ENCODE results near the gene ATP6V0C. TPM values are rescaled to one million over a fixed set of nuclear protein-coding genes. Genes with fewer than 3 reads are reported as not detected.
A peak's percentile ranks its signal among the peaks of the same experiment; 100 is the strongest.

ATP6V0C gene
- polyA plus RNA-seq, 1 donor (not counting 4 experiments of a cell fraction or from before 2014, with no cell fraction given) = 11.4 TPM

DNA sequence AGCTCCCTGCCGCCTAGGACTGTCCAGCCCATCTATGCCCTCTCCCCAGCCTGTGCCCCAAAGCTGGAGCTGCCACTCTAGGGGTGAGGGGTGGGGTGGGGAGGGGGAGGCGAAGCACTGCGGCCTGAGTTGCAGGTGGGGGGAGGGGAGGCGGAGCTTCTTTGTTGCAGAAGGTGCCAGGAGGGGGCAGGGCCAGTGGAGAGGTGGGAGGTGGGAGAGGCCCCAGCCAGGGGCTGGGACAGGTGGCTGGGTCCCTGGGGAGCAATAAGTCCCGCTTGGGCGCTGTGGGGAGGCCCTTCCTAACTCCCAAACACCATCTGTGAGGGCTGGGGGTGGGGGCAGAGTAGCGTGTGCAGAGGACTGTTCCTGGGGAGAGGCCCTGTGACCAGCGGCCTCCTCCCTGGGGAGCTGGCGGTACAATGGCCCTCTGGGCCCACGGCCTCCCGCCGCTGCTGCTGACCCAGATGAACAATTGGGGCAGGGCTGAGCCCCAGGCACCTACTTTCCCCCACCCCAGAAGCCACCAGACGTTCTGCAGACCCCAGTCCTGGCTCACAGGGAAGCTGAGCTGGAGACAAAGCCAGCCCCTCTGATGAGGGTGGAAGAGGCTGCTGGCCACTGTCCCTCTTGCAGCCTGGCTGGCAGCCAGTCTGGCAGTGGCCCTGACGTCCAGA, 44.9 kb upstream of the ATP6V0C start:
- dilution Hi-C loops (cut with MboI; ENCODE audit: extremely low pct_ligation_motif_present, low sequenced_read_pairs) = no loop called here
- H3K4me3 ChIP-seq (ENCODE audit: control insufficient read depth in 2 of 3, extremely low read depth in 1 of 3, insufficient read depth in 2 of 3, low read depth in 1 of 3, low read length in 3 of 3) = peak overlapping the region in 1 of 3 experiments; percentile 59
- no peak overlapping the region for H3K27ac ChIP-seq (ENCODE audit: control insufficient read depth, insufficient read depth, low read length)
- no peaks in the 10 kb centered on the region for H3K9me3 ChIP-seq (ENCODE audit: control insufficient read depth, low read depth, low read length)
- H3K9me1 ChIP-seq (ENCODE audit: control insufficient read depth, extremely low read depth, insufficient read depth, low read length) = no peaks in the 10 kb centered on the region
- H3K27me3 ChIP-seq (ENCODE audit: control insufficient read depth, extremely low read depth, insufficient read depth, low read length) = peaks cover 28% of the 10 kb centered on the region
- FAIRE-seq (no peak), DNase-seq (ENCODE audit: low read depth, low spot score) (no peak)
- no peak overlapping the region for H3K9ac ChIP-seq (ENCODE audit: control insufficient read depth, extremely low read depth, insufficient read depth, low read length)
- H3K36me3 ChIP-seq (ENCODE audit: control insufficient read depth in 2 of 2, extremely low read depth in 1 of 2, insufficient read depth in 2 of 2, low read length in 2 of 2) = no peaks in the 10 kb centered on the region
- H3K79me2 ChIP-seq (ENCODE audit: control insufficient read depth, insufficient read depth, low read length) = no peaks in the 10 kb centered on the region
- H3K4me1 ChIP-seq (ENCODE audit: control insufficient read depth, extremely low read depth, insufficient read depth, low read length) = peaks cover 11% of the 10 kb centered on the region
- H4K20me1 ChIP-seq (ENCODE audit: control insufficient read depth, extremely low read depth, insufficient read depth, low read length) = peaks cover 3% of the 10 kb centered on the region
- no peak for TF ChIP-seq EZH2 (IDR thresholded peaks at IDR 0.05; ENCODE audit: low read length)
- TF ChIP-seq, protein P1, sequence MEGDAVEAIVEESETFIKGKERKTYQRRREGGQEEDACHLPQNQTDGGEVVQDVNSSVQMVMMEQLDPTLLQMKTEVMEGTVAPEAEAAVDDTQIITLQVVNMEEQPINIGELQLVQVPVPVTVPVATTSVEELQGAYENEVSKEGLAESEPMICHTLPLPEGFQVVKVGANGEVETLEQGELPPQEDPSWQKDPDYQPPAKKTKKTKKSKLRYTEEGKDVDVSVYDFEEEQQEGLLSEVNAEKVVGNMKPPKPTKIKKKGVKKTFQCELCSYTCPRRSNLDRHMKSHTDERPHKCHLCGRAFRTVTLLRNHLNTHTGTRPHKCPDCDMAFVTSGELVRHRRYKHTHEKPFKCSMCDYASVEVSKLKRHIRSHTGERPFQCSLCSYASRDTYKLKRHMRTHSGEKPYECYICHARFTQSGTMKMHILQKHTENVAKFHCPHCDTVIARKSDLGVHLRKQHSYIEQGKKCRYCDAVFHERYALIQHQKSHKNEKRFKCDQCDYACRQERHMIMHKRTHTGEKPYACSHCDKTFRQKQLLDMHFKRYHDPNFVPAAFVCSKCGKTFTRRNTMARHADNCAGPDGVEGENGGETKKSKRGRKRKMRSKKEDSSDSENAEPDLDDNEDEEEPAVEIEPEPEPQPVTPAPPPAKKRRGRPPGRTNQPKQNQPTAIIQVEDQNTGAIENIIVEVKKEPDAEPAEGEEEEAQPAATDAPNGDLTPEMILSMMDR (optimal IDR thresholded peaks at IDR 0.05 in 1 of 3, IDR thresholded peaks at IDR 0.05 in 1 of 3, conservative IDR thresholded peaks at IDR 0.05 in 1 of 3; ENCODE audit: extremely low read depth in 1 of 3, insufficient read depth in 2 of 3, low read length in 3 of 3) = no peak
- peak overlapping the region; percentile 90 for H3K4me2 ChIP-seq (ENCODE audit: control insufficient read depth, extremely low read depth, insufficient read depth, low read depth, low read length)
- H2AFZ ChIP-seq (ENCODE audit: control insufficient read depth, low read length) = no peak overlapping the region

DNA sequence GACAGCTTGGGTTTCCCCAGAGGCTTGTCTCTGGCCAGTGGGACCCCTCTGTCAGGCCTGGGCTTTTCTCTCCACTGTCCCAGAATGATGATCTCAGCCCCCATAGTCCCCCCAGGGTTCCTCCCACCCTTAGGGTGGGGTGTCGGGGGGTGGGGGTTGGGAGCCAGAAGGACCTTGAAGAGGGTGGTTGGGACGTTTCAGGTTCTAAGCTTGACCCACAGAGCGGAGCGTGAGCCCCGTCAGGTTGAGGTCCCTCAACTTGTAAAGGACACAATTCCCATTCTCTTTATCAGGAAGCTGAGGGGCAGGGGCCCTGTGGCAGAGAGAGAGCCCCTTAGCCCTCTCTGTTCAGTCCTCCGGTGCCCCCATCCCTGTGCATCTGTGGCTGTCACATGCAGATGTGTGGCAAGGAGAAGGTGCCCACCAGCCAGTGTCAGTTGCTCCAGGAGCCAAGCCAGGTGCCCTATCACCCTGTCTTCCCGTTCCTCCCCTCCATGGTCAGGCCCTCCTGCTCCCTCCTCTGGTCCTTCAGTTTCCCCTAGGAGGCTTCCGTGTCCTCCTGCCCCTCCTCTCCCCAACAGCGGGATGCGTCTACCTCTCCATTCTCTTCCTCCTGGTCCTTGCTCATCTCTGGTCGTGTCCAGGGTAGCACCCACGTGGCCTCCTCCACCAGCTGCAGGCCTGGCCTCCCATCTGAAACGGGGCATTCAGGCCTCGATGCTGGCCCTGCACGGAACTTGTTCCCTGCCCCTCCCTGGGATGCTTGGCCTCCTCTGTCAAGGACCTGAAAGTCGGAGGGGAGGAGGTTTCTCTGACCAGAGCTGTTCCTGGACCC, 44.1 kb upstream of the ATP6V0C start:
- TF ChIP-seq EZH2 (IDR thresholded peaks at IDR 0.05; ENCODE audit: low read length) = no peak
- TF ChIP-seq, protein P1 (optimal IDR thresholded peaks at IDR 0.05 in 1 of 3, IDR thresholded peaks at IDR 0.05 in 1 of 3, conservative IDR thresholded peaks at IDR 0.05 in 1 of 3; ENCODE audit: extremely low read depth in 1 of 3, insufficient read depth in 2 of 3, low read length in 3 of 3) = no peak
- H3K27me3 ChIP-seq (ENCODE audit: control insufficient read depth, extremely low read depth, insufficient read depth, low read length) = peaks cover 28% of the 10 kb centered on the region
- H3K79me2 ChIP-seq (ENCODE audit: control insufficient read depth, insufficient read depth, low read length) = no peaks in the 10 kb centered on the region
- H3K36me3 ChIP-seq (ENCODE audit: control insufficient read depth in 2 of 2, extremely low read depth in 1 of 2, insufficient read depth in 2 of 2, low read length in 2 of 2) = no peaks in the 10 kb centered on the region
- FAIRE-seq (no peak), DNase-seq (ENCODE audit: low read depth, low spot score) (no peak)
- H3K9me3 ChIP-seq (ENCODE audit: control insufficient read depth, low read depth, low read length) = no peaks in the 10 kb centered on the region
- H3K4me1 ChIP-seq (ENCODE audit: control insufficient read depth, extremely low read depth, insufficient read depth, low read length) = peaks cover 11% of the 10 kb centered on the region
- H3K9ac ChIP-seq (ENCODE audit: control insufficient read depth, extremely low read depth, insufficient read depth, low read length) = no peak overlapping the region
- no peaks in the 10 kb centered on the region for H3K9me1 ChIP-seq (ENCODE audit: control insufficient read depth, extremely low read depth, insufficient read depth, low read length)
- no peak overlapping the region for H3K27ac ChIP-seq (ENCODE audit: control insufficient read depth, insufficient read depth, low read length)
- dilution Hi-C loops (cut with MboI; ENCODE audit: extremely low pct_ligation_motif_present, low sequenced_read_pairs) = no loop called here
- H4K20me1 ChIP-seq (ENCODE audit: control insufficient read depth, extremely low read depth, insufficient read depth, low read length) = peaks cover 3% of the 10 kb centered on the region
- H2AFZ ChIP-seq (ENCODE audit: control insufficient read depth, low read length) = no peak overlapping the region
- H3K4me2 ChIP-seq (ENCODE audit: control insufficient read depth, extremely low read depth, insufficient read depth, low read depth, low read length) = no peak overlapping the region
- no peak overlapping the region for H3K4me3 ChIP-seq (ENCODE audit: control insufficient read depth in 2 of 3, extremely low read depth in 1 of 3, insufficient read depth in 2 of 3, low read depth in 1 of 3, low read length in 3 of 3)

Data from keratinocyte (primary cell).